CD4-positive, alpha-beta T cell (primary cell): ENCODE results near the gene P3H1. TPM values are rescaled to one million over a fixed set of nuclear protein-coding genes. Genes with fewer than 3 reads are reported as not detected.

Source experiments
- ATAC-seq: fragments of 200-7000 bp; cut with Tn5 transposase; one replicate; pipeline ENCODE4 v1.10.0; 2022; ENCODE audit warnings: mild to moderate bottlenecking; ENCODE audit not compliant: poor library complexity
- CTCF ChIA-PET: fragments of 350-600 bp; sonication (Branson Sonifier 250); formaldehyde crosslinking; loops from one replicate; lab custom pipeline; 2021; ENCODE audit warnings: antibody characterized with exemption, inconsistent platforms; lab: Charles Lee
- POLR2A ChIA-PET: fragments of 350-600 bp; sonication (Branson Sonifier 250); formaldehyde crosslinking; loops from one replicate; lab custom pipeline; 2021; ENCODE audit warnings: antibody characterized with exemption, inconsistent platforms; lab: Charles Lee
- DNase-seq, 14 experiments: peaks; one replicate each; pipeline ENCODE4 v3.0.0-alpha.2; 2013 to 2020; ENCODE audit warnings: mixed read lengths in 2 of 14
- H3K27ac ChIP-seq, 2 donors: one replicate each; pipeline versions ENCODE4 v1.5.1 to v1.7.0; 2013; ENCODE audit warnings: low read length in 2 of 2, low read depth in 1 of 2, mild to moderate bottlenecking in 1 of 2
- H3K27me3 ChIP-seq, 2 experiments: 1 replicate in 1 of 2; 2 replicates in 1 of 2; pipeline versions ENCODE4 v1.6.1 to v1.7.0; 2013; ENCODE audit warnings: low read length in 2 of 2, control low read depth in 1 of 2, mild to moderate bottlenecking in 1 of 2, moderate library complexity in 1 of 2; ENCODE audit not compliant: insufficient read depth in 2 of 2, control insufficient read depth in 1 of 2
- H3K36me3 ChIP-seq: one replicate; pipeline ENCODE4 v1.6.1; 2013; ENCODE audit warnings: low read length, control low read depth; ENCODE audit not compliant: insufficient read depth
- H3K4me1 ChIP-seq: one replicate; pipeline ENCODE4 v1.6.1; 2013; ENCODE audit warnings: low read length, control low read depth; ENCODE audit not compliant: insufficient read depth
- H3K4me3 ChIP-seq: one replicate; pipeline ENCODE4 v1.5.1; 2013; ENCODE audit warnings: mild to moderate bottlenecking, low read length, moderate library complexity
- H3K9me3 ChIP-seq, 2 experiments: 1 replicate in 1 of 2; 2 replicates in 1 of 2; pipeline versions ENCODE4 v1.6.1 to v1.7.0; 2013; ENCODE audit warnings: low read length in 2 of 2, mild to moderate bottlenecking in 2 of 2, control low read depth in 1 of 2, moderate library complexity in 1 of 2; ENCODE audit not compliant: control insufficient read depth in 1 of 2, insufficient read depth in 1 of 2
- H3K27ac Mint-ChIP-seq: one replicate; pipeline ENCODE4 v1.8.0; 2020; ENCODE audit warnings: mixed read lengths
- H3K27me3 Mint-ChIP-seq: one replicate; pipeline ENCODE4 v1.8.0; 2021; ENCODE audit warnings: mixed read lengths
- H3K36me3 Mint-ChIP-seq: one replicate; pipeline ENCODE4 v1.8.0; 2021; ENCODE audit warnings: low read depth, mixed read lengths
- H3K4me1 Mint-ChIP-seq: one replicate; pipeline ENCODE4 v1.8.0; 2021; ENCODE audit warnings: low read depth, mixed read lengths
- H3K4me3 Mint-ChIP-seq: one replicate; pipeline ENCODE4 v1.8.0; 2020; ENCODE audit warnings: mild to moderate bottlenecking, mixed read lengths
- H3K9me3 Mint-ChIP-seq: one replicate; pipeline ENCODE4 v1.8.0; 2020; ENCODE audit warnings: mixed read lengths
- CTCF ChIP-seq: fragments of 200-600 bp; IDR thresholded peaks from one replicate; pipeline ENCODE4 v1.8.0; 2022; ENCODE audit warnings: antibody characterized with exemption, mild to moderate bottlenecking
- intact Hi-C, 2 experiments: fragments of 100-400 bp; cut with DNase I in 1 of 2; cut with micrococcal nuclease in 1 of 2; formaldehyde crosslinking; loops; one replicate each; pipeline versions ENCODE4 v1.15.1 to v1.9.0; 2023 to 2025; cut with DNase I, micrococcal nuclease
- total RNA-seq, 174 experiments: library from RNA in 2 of 174; stranded (reverse) in 2 of 174; gene quantifications; one replicate each; pipeline ENCODE4 v1.2.3 and lab custom pipeline; 2021 to 2026

The P3H1 gene
- total RNA-seq, 2 experiments from 2014 or later, result 17.6 to 20.9 TPM

GRCh38 chr1:42732126-42732680 lies 34.6 kb downstream of the P3H1 start:
- H3K4me1 Mint-ChIP-seq, result peaks cover 6% of the 10 kb centered on the region
- intact Hi-C loops, result no loop called here
- Histone ChIP-seq H3K27me3 (no peaks in the 10 kb centered on the region), H3K4me1 (peaks cover 4% of the 10 kb centered on the region), H3K27ac (no peak overlapping the region), H3K4me3 (no peak overlapping the region), H3K36me3 (no peaks in the 10 kb centered on the region), H3K9me3 (no peaks in the 10 kb centered on the region)
- ChIA-PET CTCF (no interaction called here), POLR2A (no interaction called here)
- no peaks in the 10 kb centered on the region for H3K9me3 Mint-ChIP-seq
- H3K36me3 Mint-ChIP-seq, result no peaks in the 10 kb centered on the region
- no peaks in the 10 kb centered on the region for H3K27me3 Mint-ChIP-seq
- no peak overlapping the region for H3K4me3 Mint-ChIP-seq
- no peak overlapping the region for H3K27ac Mint-ChIP-seq
- DNase-seq (no peak), ATAC-seq (no peak)
- no peak for TF ChIP-seq CTCF

- ChIA-PET POLR2A (no interaction called here), CTCF (no interaction called here)
- H3K27me3 ChIP-seq, result no peaks in the 10 kb centered on the region
- Mint-ChIP-seq H3K9me3 (no peaks in the 10 kb centered on the region), H3K4me1 (peaks cover under 1% of the 10 kb centered on the region), H3K27me3 (no peaks in the 10 kb centered on the region), H3K36me3 (no peaks in the 10 kb centered on the region), H3K4me3 (no peak overlapping the region), H3K27ac (no peak overlapping the region)
- no peaks in the 10 kb centered on the region for H3K36me3 ChIP-seq
- DNase-seq (no peak), ATAC-seq (no peak)
- intact Hi-C loops, result no loop called here
- no peak overlapping the region for H3K27ac ChIP-seq
- H3K9me3 ChIP-seq, result no peaks in the 10 kb centered on the region
- no peak for TF ChIP-seq CTCF
- H3K4me1 ChIP-seq, result no peaks in the 10 kb centered on the region
- H3K4me3 ChIP-seq, result no peak overlapping the region
These were observed 35.2 kb downstream of the P3H1 start for GRCh38 chr1:42731585-42731984.

GRCh38 chr1:42730988-42731387 lies 35.8 kb downstream of the P3H1 start:
- H3K4me3 ChIP-seq, result no peak overlapping the region
- no peaks in the 10 kb centered on the region for H3K4me1 ChIP-seq
- H3K36me3 ChIP-seq, result no peaks in the 10 kb centered on the region
- H3K27me3 ChIP-seq, result no peaks in the 10 kb centered on the region
- H3K9me3 ChIP-seq, result no peaks in the 10 kb centered on the region
- H3K9me3 Mint-ChIP-seq, result no peaks in the 10 kb centered on the region
- H3K4me3 Mint-ChIP-seq, result no peak overlapping the region
- no peaks in the 10 kb centered on the region for H3K27me3 Mint-ChIP-seq
- H3K4me1 Mint-ChIP-seq, result no peaks in the 10 kb centered on the region
- ChIA-PET POLR2A (no interaction called here), CTCF (no interaction called here)
- no peaks in the 10 kb centered on the region for H3K36me3 Mint-ChIP-seq
- H3K27ac ChIP-seq, result no peak overlapping the region
- H3K27ac Mint-ChIP-seq, result no peak overlapping the region
- DNase-seq, result peak in 4 of 14 experiments; percentile 9 to 45 (median 24)
- no peak for ATAC-seq
- intact Hi-C loops, result no loop called here
- no peak for TF ChIP-seq CTCF
